ENCODE data around the gene ITPK1.

ITPK1 gene

GRCh38 chr14:92922883-92923743 is 192.6 kb downstream of the ITPK1 start, which contains the start of gene CHGA:
TSS of gene CHGA (plus strand) at chr14:92923150. CDS start at chr14:92923360, 210 bp downstream.
- DNase-seq (ENCODE audit: low spot score) = peak; percentile 36

- DNase-seq (ENCODE audit: low spot score) = no peak
These were observed 193.5 kb downstream of the ITPK1 start for GRCh38 chr14:92922155-92922735.

- DNase-seq (ENCODE audit: low spot score) = no peak
These were observed 195.7 kb downstream of the ITPK1 start for GRCh38 chr14:92920001-92920400.

- DNase-seq (ENCODE audit: low spot score) = no peak
These were observed 197.8 kb downstream of the ITPK1 start for GRCh38 chr14:92917956-92918355.

GRCh38 chr14:92917041-92917940 is 198.4 kb downstream of the ITPK1 start:
- DNase-seq (ENCODE audit: low spot score) = no peak

GRCh38 chr14:92916201-92916600 is 199.5 kb downstream of the ITPK1 start:
- no peak for DNase-seq (ENCODE audit: low spot score)

GRCh38 chr14:92914087-92914656 is 201.6 kb downstream of the ITPK1 start:
- DNase-seq (ENCODE audit: low spot score) = no peak

- no peak for DNase-seq (ENCODE audit: low spot score)
These were observed 208.3 kb downstream of the ITPK1 start for GRCh38 chr14:92907316-92907911.

GRCh38 chr14:92906823-92907222 is 208.9 kb downstream of the ITPK1 start:
- no peak for DNase-seq (ENCODE audit: low spot score)

- DNase-seq (ENCODE audit: low spot score) = no peak
These were observed 209.3 kb downstream of the ITPK1 start for GRCh38 chr14:92906420-92906819.

GRCh38 chr14:92905667-92906066 is 210.1 kb downstream of the ITPK1 start:
- DNase-seq (ENCODE audit: low spot score) = no peak

- no peak for DNase-seq (ENCODE audit: low spot score)
These were observed 212.4 kb downstream of the ITPK1 start for GRCh38 chr14:92903359-92903758.

GRCh38 chr14:92902726-92903125 is 213.0 kb downstream of the ITPK1 start:
- DNase-seq (ENCODE audit: low spot score) = no peak

- no peak for DNase-seq (ENCODE audit: low spot score)
These were observed 213.5 kb downstream of the ITPK1 start for GRCh38 chr14:92902191-92902590.

GRCh38 chr14:92900660-92901059 is 215.1 kb downstream of the ITPK1 start:
- DNase-seq (ENCODE audit: low spot score) = no peak

- no peak for DNase-seq (ENCODE audit: low spot score)
These were observed 217.1 kb downstream of the ITPK1 start for GRCh38 chr14:92898566-92899131.

GRCh38 chr14:92897922-92898565 is 217.7 kb downstream of the ITPK1 start:
- no peak for DNase-seq (ENCODE audit: low spot score)

- no peak for DNase-seq (ENCODE audit: low spot score)
These were observed 220.3 kb downstream of the ITPK1 start for GRCh38 chr14:92895352-92895878.

GRCh38 chr14:92892589-92892988 is 223.1 kb downstream of the ITPK1 start:
- DNase-seq (ENCODE audit: low spot score) = no peak

- DNase-seq (ENCODE audit: low spot score) = no peak
These were observed 224.7 kb downstream of the ITPK1 start for GRCh38 chr14:92890830-92891588.
